ENCODE results near the gene ZNF491.

Gene ZNF491

DNA sequence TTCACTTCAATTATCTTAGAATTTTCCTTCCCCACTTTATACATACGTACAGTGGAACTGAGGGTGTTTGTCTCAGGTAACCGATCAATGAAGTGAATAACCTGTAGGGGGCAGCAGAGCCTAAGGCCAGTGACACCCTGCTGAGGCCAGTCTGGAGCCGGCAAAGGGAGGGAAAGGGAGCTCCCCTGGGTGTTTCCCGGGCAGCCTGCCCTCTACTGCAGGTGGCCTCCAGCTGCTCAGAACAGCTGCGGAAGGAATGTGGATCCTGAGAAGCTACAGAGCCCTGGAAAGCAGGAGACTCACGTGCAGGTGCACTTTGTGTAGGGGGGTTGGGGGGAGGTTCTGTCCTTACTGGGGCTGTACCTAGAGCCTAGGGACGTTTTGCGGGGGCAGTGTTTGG lies 832 bp upstream of the ZNF491 start:
- Histone ChIP-seq H3K9me3 (ENCODE audit: insufficient read depth, low read depth, low read length) (no peaks in the 10 kb centered on the region), H3K4me3 (ENCODE audit: low read length, poor library complexity, severe bottlenecking) (peak overlapping the region; percentile 75), H3K4me2 (ENCODE audit: low read depth, low read length, poor library complexity, severe bottlenecking) (peak overlapping the region; percentile 77), H3K27me3 (ENCODE audit: insufficient read depth, low read length, poor library complexity, severe bottlenecking) (no peaks in the 10 kb centered on the region), H2AFZ (ENCODE audit: low read length) (peak overlapping the region; percentile 85), H3K79me2 (ENCODE audit: insufficient read depth, low read length) (no peaks in the 10 kb centered on the region), H3K9me2 (replicated peaks; ENCODE audit: low read depth, low read length) (no peaks in the 10 kb centered on the region), H3F3A (ENCODE audit: low read depth) (no peaks in the 10 kb centered on the region), H3K36me3 (ENCODE audit: insufficient read depth, low read length) (no peaks in the 10 kb centered on the region), H3K4me1 (ENCODE audit: insufficient read depth, low read length, poor library complexity, severe bottlenecking) (peaks cover 12% of the 10 kb centered on the region), H4K20me1 (ENCODE audit: insufficient read depth, low read length, poor library complexity, severe bottlenecking) (no peaks in the 10 kb centered on the region), H3K9ac (ENCODE audit: low read depth, low read length, poor library complexity, severe bottlenecking) (peak overlapping the region; percentile 70)
- no peak for TF ChIP-seq EZH2phosphoT487 (IDR thresholded peaks at IDR 0.05; ENCODE audit: borderline replicate concordance)
- TF ChIP-seq, protein P1, sequence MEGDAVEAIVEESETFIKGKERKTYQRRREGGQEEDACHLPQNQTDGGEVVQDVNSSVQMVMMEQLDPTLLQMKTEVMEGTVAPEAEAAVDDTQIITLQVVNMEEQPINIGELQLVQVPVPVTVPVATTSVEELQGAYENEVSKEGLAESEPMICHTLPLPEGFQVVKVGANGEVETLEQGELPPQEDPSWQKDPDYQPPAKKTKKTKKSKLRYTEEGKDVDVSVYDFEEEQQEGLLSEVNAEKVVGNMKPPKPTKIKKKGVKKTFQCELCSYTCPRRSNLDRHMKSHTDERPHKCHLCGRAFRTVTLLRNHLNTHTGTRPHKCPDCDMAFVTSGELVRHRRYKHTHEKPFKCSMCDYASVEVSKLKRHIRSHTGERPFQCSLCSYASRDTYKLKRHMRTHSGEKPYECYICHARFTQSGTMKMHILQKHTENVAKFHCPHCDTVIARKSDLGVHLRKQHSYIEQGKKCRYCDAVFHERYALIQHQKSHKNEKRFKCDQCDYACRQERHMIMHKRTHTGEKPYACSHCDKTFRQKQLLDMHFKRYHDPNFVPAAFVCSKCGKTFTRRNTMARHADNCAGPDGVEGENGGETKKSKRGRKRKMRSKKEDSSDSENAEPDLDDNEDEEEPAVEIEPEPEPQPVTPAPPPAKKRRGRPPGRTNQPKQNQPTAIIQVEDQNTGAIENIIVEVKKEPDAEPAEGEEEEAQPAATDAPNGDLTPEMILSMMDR (conservative IDR thresholded peaks at IDR 0.05; ENCODE audit: low read length): peak; percentile 81

GRCh38 chr19:11806354-11807098 lies 8.2 kb downstream of the ZNF491 start:
- H3K4me3 ChIP-seq (ENCODE audit: low read length, poor library complexity, severe bottlenecking): no peak overlapping the region
- no peaks in the 10 kb centered on the region for H3K4me1 ChIP-seq (ENCODE audit: insufficient read depth, low read length, poor library complexity, severe bottlenecking)
- no peak overlapping the region for H2AFZ ChIP-seq (ENCODE audit: low read length)
- no peaks in the 10 kb centered on the region for H3K36me3 ChIP-seq (ENCODE audit: insufficient read depth, low read length)
- H3K9me3 ChIP-seq (ENCODE audit: insufficient read depth, low read depth, low read length): peaks cover 25% of the 10 kb centered on the region
- H3K27me3 ChIP-seq (ENCODE audit: insufficient read depth, low read length, poor library complexity, severe bottlenecking): no peaks in the 10 kb centered on the region
- H4K20me1 ChIP-seq (ENCODE audit: insufficient read depth, low read length, poor library complexity, severe bottlenecking): no peaks in the 10 kb centered on the region
- TF ChIP-seq, protein P1 (conservative IDR thresholded peaks at IDR 0.05; ENCODE audit: low read length): no peak
- no peak for TF ChIP-seq EZH2phosphoT487 (IDR thresholded peaks at IDR 0.05; ENCODE audit: borderline replicate concordance)
- no peak overlapping the region for H3K4me2 ChIP-seq (ENCODE audit: low read depth, low read length, poor library complexity, severe bottlenecking)
- H3K9ac ChIP-seq (ENCODE audit: low read depth, low read length, poor library complexity, severe bottlenecking): no peak overlapping the region
- H3K79me2 ChIP-seq (ENCODE audit: insufficient read depth, low read length): no peaks in the 10 kb centered on the region
- no peaks in the 10 kb centered on the region for H3K9me2 ChIP-seq (replicated peaks; ENCODE audit: low read depth, low read length)
- no peaks in the 10 kb centered on the region for H3F3A ChIP-seq (ENCODE audit: low read depth)

DNA sequence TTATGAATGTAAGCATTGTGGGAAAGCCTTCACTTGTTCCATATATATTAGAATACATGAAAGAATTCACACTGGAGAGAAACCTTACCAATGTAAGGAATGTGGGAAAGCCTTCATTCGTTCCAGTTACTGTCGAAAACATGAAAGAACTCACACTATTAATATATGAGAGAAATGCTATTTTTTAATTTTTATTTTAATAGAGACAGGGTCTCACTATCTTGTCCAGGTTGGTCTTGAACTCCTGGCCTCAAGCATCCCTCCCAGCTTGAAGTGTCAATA lies 8.7 kb downstream of the ZNF491 start:
- no peak overlapping the region for H3K4me2 ChIP-seq (ENCODE audit: low read depth, low read length, poor library complexity, severe bottlenecking)
- H3K9me2 ChIP-seq (replicated peaks; ENCODE audit: low read depth, low read length): no peaks in the 10 kb centered on the region
- H3K4me1 ChIP-seq (ENCODE audit: insufficient read depth, low read length, poor library complexity, severe bottlenecking): no peaks in the 10 kb centered on the region
- no peaks in the 10 kb centered on the region for H3K79me2 ChIP-seq (ENCODE audit: insufficient read depth, low read length)
- H3F3A ChIP-seq (ENCODE audit: low read depth): no peaks in the 10 kb centered on the region
- no peaks in the 10 kb centered on the region for H4K20me1 ChIP-seq (ENCODE audit: insufficient read depth, low read length, poor library complexity, severe bottlenecking)
- TF ChIP-seq, protein P1 (conservative IDR thresholded peaks at IDR 0.05; ENCODE audit: low read length): no peak
- TF ChIP-seq EZH2phosphoT487 (IDR thresholded peaks at IDR 0.05; ENCODE audit: borderline replicate concordance): no peak
- H3K4me3 ChIP-seq (ENCODE audit: low read length, poor library complexity, severe bottlenecking): no peak overlapping the region
- H2AFZ ChIP-seq (ENCODE audit: low read length): no peak overlapping the region
- no peaks in the 10 kb centered on the region for H3K36me3 ChIP-seq (ENCODE audit: insufficient read depth, low read length)
- peaks cover 25% of the 10 kb centered on the region for H3K9me3 ChIP-seq (ENCODE audit: insufficient read depth, low read depth, low read length)
- no peaks in the 10 kb centered on the region for H3K27me3 ChIP-seq (ENCODE audit: insufficient read depth, low read length, poor library complexity, severe bottlenecking)
- H3K9ac ChIP-seq (ENCODE audit: low read depth, low read length, poor library complexity, severe bottlenecking): no peak overlapping the region
